Measurements from ENCODE around the gene CCNO.

The CCNO gene

GRCh38 chr5:55232985-55233928 is at the start of gene CCNO:
Gene CCNO, minus strand, starts transcription at chr5:55233608. Its CDS starts 85 bp downstream, at chr5:55233523.
- TF ChIP-seq CTCF (IDR thresholded peaks at IDR 0.05; ENCODE audit: low read depth, low read length): no peak
- H3K4me3 ChIP-seq (replicated peaks in 1 of 2; ENCODE audit: low read depth in 2 of 2, low read length in 2 of 2): peak within 1 kb of the TSS; percentile 51 to 53
- peak; percentile 69 to 77 for DNase-seq (ENCODE audit: low read depth in 2 of 2)

GRCh38 chr5:55278778-55279177 is 45.4 kb upstream of the CCNO start:
- DNase-seq (ENCODE audit: low read depth in 2 of 2): peak in 1 of 2 donors; percentile 46
- TF ChIP-seq CTCF (IDR thresholded peaks at IDR 0.05; ENCODE audit: low read depth, low read length): no peak

GRCh38 chr5:55276771-55277170 is 43.4 kb upstream of the CCNO start:
- no peak overlapping the region for H3K4me3 ChIP-seq (replicated peaks in 1 of 2; ENCODE audit: low read depth in 2 of 2, low read length in 2 of 2)
- DNase-seq (ENCODE audit: low read depth in 2 of 2): peak in 1 of 2 donors; percentile 23
- TF ChIP-seq CTCF (IDR thresholded peaks at IDR 0.05; ENCODE audit: low read depth, low read length): no peak

More at GRCh38 chr5:55278778-55279177, 45.4 kb upstream of the CCNO start:
- no peak overlapping the region for H3K4me3 ChIP-seq (replicated peaks in 1 of 2; ENCODE audit: low read depth in 2 of 2, low read length in 2 of 2)

- no peak for DNase-seq (ENCODE audit: low read depth in 2 of 2)
- no peak overlapping the region for H3K4me3 ChIP-seq (replicated peaks in 1 of 2; ENCODE audit: low read depth in 2 of 2, low read length in 2 of 2)
- no peak for TF ChIP-seq CTCF (IDR thresholded peaks at IDR 0.05; ENCODE audit: low read depth, low read length)
These were observed 24.9 kb upstream of the CCNO start for GRCh38 chr5:55258339-55258738.

- no peak for TF ChIP-seq CTCF (IDR thresholded peaks at IDR 0.05; ENCODE audit: low read depth, low read length)
- H3K4me3 ChIP-seq (replicated peaks in 1 of 2; ENCODE audit: low read depth in 2 of 2, low read length in 2 of 2): no peak overlapping the region
- no peak for DNase-seq (ENCODE audit: low read depth in 2 of 2)
These were observed 21.4 kb upstream of the CCNO start for GRCh38 chr5:55254802-55255201.

- H3K4me3 ChIP-seq (replicated peaks in 1 of 2; ENCODE audit: low read depth in 2 of 2, low read length in 2 of 2): no peak overlapping the region
- TF ChIP-seq CTCF (IDR thresholded peaks at IDR 0.05; ENCODE audit: low read depth, low read length): no peak
- no peak for DNase-seq (ENCODE audit: low read depth in 2 of 2)
These were observed 16.7 kb upstream of the CCNO start for GRCh38 chr5:55250064-55250463.

Data from cardiac fibroblast (primary cell).